Activated CD8-positive, alpha-beta T cell treated with anti-CD3 and anti-CD28 coated beads, Interleukin-2, amount 10 ng/mL, durations not matched to agents 7 days and 5 days (primary cell): ENCODE measurements around the gene KCNK3. TPM values are rescaled to one million over a fixed set of nuclear protein-coding genes. Genes with fewer than 3 reads are reported as not detected.

Source experiments
- ATAC-seq: fragments of 150-1000 bp; cut with Tn5 transposase; one replicate; pipeline ENCODE4 v1.10.0; 2021; ENCODE audit warnings: moderate library complexity
- CTCF ChIA-PET: fragments of 350-600 bp; sonication (Branson Sonifier 250); formaldehyde crosslinking; loops from one replicate; lab custom pipeline; 2021; ENCODE audit warnings: antibody characterized with exemption; lab: Charles Lee
- POLR2A ChIA-PET: fragments of 350-600 bp; sonication (Branson Sonifier 250); formaldehyde crosslinking; loops from one replicate; lab custom pipeline; 2021; ENCODE audit warnings: antibody characterized with exemption; lab: Charles Lee
- DNase-seq: peaks from one replicate; pipeline ENCODE4 v3.0.0-alpha.2; 2020
- H3K27ac Mint-ChIP-seq: one replicate; pipeline ENCODE4 v1.8.0; 2021; ENCODE audit warnings: mild to moderate bottlenecking, mixed read lengths
- H3K27me3 Mint-ChIP-seq: one replicate; pipeline ENCODE4 v1.8.0; 2021; ENCODE audit warnings: low read depth, mixed read lengths
- H3K36me3 Mint-ChIP-seq: one replicate; pipeline ENCODE4 v1.8.0; 2021; ENCODE audit warnings: low read depth, mixed read lengths
- H3K4me1 Mint-ChIP-seq: one replicate; pipeline ENCODE4 v1.8.0; 2021; ENCODE audit warnings: low read depth, mixed read lengths
- H3K4me3 Mint-ChIP-seq: one replicate; pipeline ENCODE4 v1.8.0; 2021; ENCODE audit warnings: mild to moderate bottlenecking, mixed read lengths
- H3K9me3 Mint-ChIP-seq: one replicate; pipeline ENCODE4 v1.8.0; 2022; ENCODE audit warnings: mixed read lengths; ENCODE audit not compliant: insufficient read depth
- total RNA-seq, 2 experiments: library from RNA; stranded (reverse); gene quantifications; one replicate each; pipeline ENCODE4 v1.2.3, GENCODE V29; 2021

KCNK3 gene
- total RNA-seq, 2 experiments from 2014 or later, result not detected

GRCh38 chr2:26710145-26710544 lies 17.6 kb downstream of the KCNK3 start:
- Mint-ChIP-seq H3K9me3 (no peaks in the 10 kb centered on the region), H3K27me3 (no peaks in the 10 kb centered on the region), H3K4me3 (no peak overlapping the region), H3K27ac (no peak overlapping the region), H3K4me1 (no peaks in the 10 kb centered on the region), H3K36me3 (no peaks in the 10 kb centered on the region)
- ATAC-seq (no peak), DNase-seq (no peak)
- POLR2A ChIA-PET, result interaction anchor here (0.6 kb wide), 1 partner anchor 375 kb away, joined by 3 read pairs; no protein-coding TSS in a partner anchor
- CTCF ChIA-PET, result interaction anchor here (0.9 kb wide), 1 partner anchor 114 kb away, joined by 3 read pairs; no protein-coding TSS in a partner anchor

GRCh38 chr2:26710743-26711456 lies 18.4 kb downstream of the KCNK3 start:
- Mint-ChIP-seq H3K4me3 (no peak overlapping the region), H3K27ac (no peak overlapping the region), H3K9me3 (no peaks in the 10 kb centered on the region), H3K27me3 (no peaks in the 10 kb centered on the region), H3K36me3 (no peaks in the 10 kb centered on the region), H3K4me1 (no peaks in the 10 kb centered on the region)
- no peak for ATAC-seq
- CTCF ChIA-PET, result no interaction called here
- POLR2A ChIA-PET, result interaction anchor here (0.6 kb wide), 1 partner anchor 374 kb away, joined by 3 read pairs; no protein-coding TSS in a partner anchor
- no peak for DNase-seq

DNA sequence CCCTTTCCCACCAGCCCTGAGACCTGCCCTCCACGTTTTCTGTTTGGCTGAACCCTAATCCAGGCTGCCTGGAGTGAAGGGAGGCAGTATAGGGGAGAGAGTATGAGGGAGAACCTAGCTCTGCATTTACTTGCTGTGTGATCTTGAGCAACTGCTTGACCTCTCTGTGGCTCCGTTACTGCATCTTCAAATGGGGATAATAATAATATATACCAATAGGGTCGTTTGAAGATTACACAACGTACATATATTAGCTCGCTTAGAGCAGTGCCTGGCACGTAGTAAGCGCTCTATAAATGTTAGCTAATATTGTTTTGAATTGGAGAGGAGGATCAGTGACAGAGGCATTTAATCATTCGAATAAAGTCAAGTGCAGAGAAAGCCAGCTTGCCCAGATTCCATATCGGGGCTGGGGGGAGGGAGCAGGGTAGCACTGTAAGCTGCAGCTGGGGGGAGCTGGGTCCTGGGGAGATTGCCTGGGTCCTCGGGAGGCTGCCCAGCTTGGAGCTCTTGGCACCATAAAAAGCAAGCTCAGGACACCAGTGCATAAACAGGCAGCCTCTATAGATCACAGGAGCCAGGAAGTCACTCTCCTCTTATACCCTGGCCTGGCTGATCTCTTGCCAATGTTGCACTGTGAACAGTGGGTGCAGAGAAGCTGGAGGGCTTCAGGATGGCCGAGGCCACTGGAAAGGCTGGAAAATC lies 19.1 kb downstream of the KCNK3 start:
- H3K27ac Mint-ChIP-seq, result no peak overlapping the region

DNA sequence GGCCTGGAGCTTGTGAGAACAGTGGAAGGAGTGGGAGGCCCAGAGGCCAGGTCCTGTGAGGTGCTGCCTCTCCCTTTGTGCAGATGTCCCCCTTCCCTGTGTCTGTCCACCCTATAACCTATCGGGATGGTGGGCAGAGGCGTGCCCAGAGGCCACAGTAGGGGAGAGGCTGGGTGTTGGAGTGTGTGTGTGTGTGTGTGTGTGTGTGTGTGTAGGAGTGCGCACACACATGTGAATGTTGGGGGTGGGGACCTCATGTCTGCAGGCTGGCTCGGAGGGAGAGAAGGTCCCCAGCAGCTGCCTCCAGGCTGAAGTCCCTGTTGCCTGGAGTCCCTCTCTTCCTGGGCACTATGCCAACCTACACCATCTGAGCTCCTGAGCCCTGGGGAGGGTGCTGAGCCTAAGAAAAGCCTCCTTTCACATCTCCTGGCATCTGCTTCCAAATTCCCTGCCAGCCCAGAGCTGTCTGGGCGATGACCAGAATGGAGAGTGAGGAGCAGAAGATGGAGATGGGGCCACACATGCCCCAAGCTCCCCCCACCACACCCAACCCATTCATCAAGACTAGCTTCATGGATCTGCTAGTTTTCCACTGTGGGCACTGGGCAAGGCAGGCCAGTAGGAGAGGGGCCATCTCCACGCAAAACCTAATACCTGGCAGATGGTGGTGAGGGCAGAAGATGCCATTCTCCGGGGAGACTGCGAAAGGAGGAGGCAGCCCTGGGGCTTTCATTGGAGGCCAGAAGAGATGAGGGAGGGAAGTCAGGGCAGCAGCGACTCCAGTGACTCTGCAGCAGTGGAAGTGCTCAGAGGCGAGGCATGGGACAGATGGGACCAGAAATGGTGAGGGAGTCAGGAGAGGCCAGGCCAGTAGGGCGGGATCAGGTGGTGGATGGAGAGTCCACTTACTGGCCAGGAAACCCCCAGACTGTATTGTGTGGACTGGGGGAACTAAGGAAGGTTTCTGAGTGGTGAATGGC lies 20.3 kb downstream of the KCNK3 start:
- no peak overlapping the region for H3K27ac Mint-ChIP-seq
- no peak overlapping the region for H3K4me3 Mint-ChIP-seq
- ATAC-seq (no peak), DNase-seq (no peak)
- POLR2A ChIA-PET, result no interaction called here
- H3K27me3 Mint-ChIP-seq, result no peaks in the 10 kb centered on the region
- CTCF ChIA-PET, result no interaction called here
- no peaks in the 10 kb centered on the region for H3K36me3 Mint-ChIP-seq
- H3K9me3 Mint-ChIP-seq, result no peaks in the 10 kb centered on the region
- H3K4me1 Mint-ChIP-seq, result no peaks in the 10 kb centered on the region

More for the DNA sequence above, 19.1 kb downstream of the KCNK3 start:
- Mint-ChIP-seq H3K4me3 (no peak overlapping the region), H3K27me3 (no peaks in the 10 kb centered on the region), H3K4me1 (no peaks in the 10 kb centered on the region), H3K9me3 (no peaks in the 10 kb centered on the region), H3K36me3 (no peaks in the 10 kb centered on the region)
- ATAC-seq (no peak), DNase-seq (no peak)
- ChIA-PET CTCF (no interaction called here), POLR2A (no interaction called here)

DNA sequence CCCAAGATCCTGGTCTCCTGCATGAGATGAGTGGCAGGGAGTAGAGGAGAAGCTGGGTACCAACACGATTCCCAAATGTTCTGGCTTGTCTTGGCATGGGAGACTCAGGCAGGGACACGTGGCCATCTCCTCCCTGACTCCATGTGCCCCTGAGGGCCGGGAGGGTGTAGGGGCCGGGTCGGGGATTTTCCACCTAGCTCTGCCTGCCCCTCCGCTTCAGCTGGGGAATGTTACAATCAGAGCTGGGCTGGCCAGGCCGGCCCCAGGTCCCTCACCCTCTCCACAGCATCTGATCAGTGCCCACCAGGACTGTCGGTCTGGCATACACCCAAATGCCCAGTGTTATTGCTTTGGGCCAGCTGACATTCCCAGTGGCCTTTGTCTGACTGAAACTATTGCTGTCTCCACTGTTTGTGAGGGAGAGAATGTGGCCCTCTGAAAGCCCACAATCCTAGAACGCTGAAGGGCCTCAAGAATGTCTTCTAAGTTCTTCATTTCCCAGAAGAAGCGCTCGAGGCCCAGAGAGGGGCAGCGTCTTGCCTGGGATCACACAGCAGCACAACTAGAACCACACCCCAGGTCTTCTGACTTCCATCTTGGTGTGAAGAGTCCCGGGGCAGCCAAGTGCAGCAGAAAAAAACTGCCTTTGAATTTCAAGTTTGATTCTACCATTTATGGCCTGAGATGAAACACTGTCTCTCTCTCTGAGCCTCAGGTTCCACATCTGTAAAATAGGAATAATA lies 23.2 kb downstream of the KCNK3 start:
- no peak for ATAC-seq

GRCh38 chr2:26716340-26716739 lies 23.8 kb downstream of the KCNK3 start:
- POLR2A ChIA-PET, result no interaction called here

More for the DNA sequence above, 23.2 kb downstream of the KCNK3 start:
- Mint-ChIP-seq H3K27me3 (no peaks in the 10 kb centered on the region), H3K36me3 (no peaks in the 10 kb centered on the region), H3K4me1 (no peaks in the 10 kb centered on the region), H3K9me3 (no peaks in the 10 kb centered on the region), H3K27ac (no peak overlapping the region), H3K4me3 (no peak overlapping the region)
- POLR2A ChIA-PET, result no interaction called here
- CTCF ChIA-PET, result interaction anchor here (0.8 kb wide), 1 partner anchor 301 kb away, joined by 3 read pairs; no protein-coding TSS in a partner anchor
- no peak for DNase-seq

GRCh38 chr2:26716769-26717168 lies 24.2 kb downstream of the KCNK3 start:
- Mint-ChIP-seq H3K27me3 (no peaks in the 10 kb centered on the region), H3K36me3 (no peaks in the 10 kb centered on the region), H3K4me1 (no peaks in the 10 kb centered on the region), H3K27ac (no peak overlapping the region), H3K9me3 (no peaks in the 10 kb centered on the region), H3K4me3 (no peak overlapping the region)
- ATAC-seq (no peak), DNase-seq (no peak)
- CTCF ChIA-PET, result no interaction called here
- POLR2A ChIA-PET, result no interaction called here

More at GRCh38 chr2:26716340-26716739, 23.8 kb downstream of the KCNK3 start:
- no peaks in the 10 kb centered on the region for H3K27me3 Mint-ChIP-seq
- H3K4me1 Mint-ChIP-seq, result no peaks in the 10 kb centered on the region
- H3K27ac Mint-ChIP-seq, result no peak overlapping the region
- DNase-seq (no peak), ATAC-seq (no peak)
- H3K9me3 Mint-ChIP-seq, result no peaks in the 10 kb centered on the region
- CTCF ChIA-PET, result no interaction called here
- H3K4me3 Mint-ChIP-seq, result no peak overlapping the region
- no peaks in the 10 kb centered on the region for H3K36me3 Mint-ChIP-seq

GRCh38 chr2:26717362-26717761 lies 24.8 kb downstream of the KCNK3 start:
- H3K4me3 Mint-ChIP-seq, result no peak overlapping the region
- H3K27ac Mint-ChIP-seq, result no peak overlapping the region
- ChIA-PET POLR2A (no interaction called here), CTCF (no interaction called here)
- no peaks in the 10 kb centered on the region for H3K9me3 Mint-ChIP-seq
- no peaks in the 10 kb centered on the region for H3K4me1 Mint-ChIP-seq
- H3K27me3 Mint-ChIP-seq, result no peaks in the 10 kb centered on the region
- no peak for ATAC-seq
- DNase-seq, result no peak
- no peaks in the 10 kb centered on the region for H3K36me3 Mint-ChIP-seq

DNA sequence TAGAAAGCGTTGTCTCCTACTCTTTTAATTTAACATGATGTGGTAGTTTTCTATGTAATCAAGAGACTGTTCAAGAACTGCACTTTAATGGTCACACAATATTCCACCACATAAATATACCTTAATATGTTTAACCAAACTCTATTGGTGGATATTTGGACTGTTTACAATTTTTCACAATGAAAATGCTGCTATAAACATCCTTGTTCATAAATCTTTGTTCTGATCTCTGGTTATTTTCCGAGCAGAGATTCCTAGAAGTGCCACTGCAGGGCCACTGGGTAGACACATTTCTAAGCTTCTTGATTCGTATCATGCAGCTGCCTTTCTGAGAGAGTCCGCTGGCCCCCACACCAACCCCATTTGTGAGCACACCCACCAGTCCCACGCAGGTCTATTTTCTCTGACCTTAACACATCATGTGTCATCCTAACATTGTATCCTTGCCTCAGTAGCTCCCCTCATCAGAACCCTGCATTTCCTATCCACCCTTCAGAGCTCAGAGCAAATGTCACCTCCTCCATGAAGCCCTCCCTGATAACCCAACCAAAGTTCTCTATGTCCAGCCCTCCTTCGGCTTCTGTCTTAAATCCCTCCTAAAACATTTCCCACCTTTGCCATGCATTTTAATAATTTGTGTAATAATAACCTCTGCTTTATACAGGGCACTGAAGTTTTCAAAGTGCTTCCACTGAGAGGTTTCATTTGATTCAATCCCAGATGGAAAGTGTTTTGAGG lies 26.6 kb downstream of the KCNK3 start:
- no peak overlapping the region for H3K4me3 Mint-ChIP-seq
- DNase-seq, result no peak
- H3K27ac Mint-ChIP-seq, result no peak overlapping the region
- CTCF ChIA-PET, result no interaction called here
- no peaks in the 10 kb centered on the region for H3K9me3 Mint-ChIP-seq
- H3K27me3 Mint-ChIP-seq, result no peaks in the 10 kb centered on the region
- H3K36me3 Mint-ChIP-seq, result no peaks in the 10 kb centered on the region
- H3K4me1 Mint-ChIP-seq, result no peaks in the 10 kb centered on the region
- POLR2A ChIA-PET, result no interaction called here
- ATAC-seq, result no peak

GRCh38 chr2:26720322-26721114 lies 28.0 kb downstream of the KCNK3 start:
- H3K36me3 Mint-ChIP-seq, result no peaks in the 10 kb centered on the region
- H3K27ac Mint-ChIP-seq, result no peak overlapping the region
- no peaks in the 10 kb centered on the region for H3K4me1 Mint-ChIP-seq
- DNase-seq (no peak), ATAC-seq (no peak)
- POLR2A ChIA-PET, result no interaction called here
- no peak overlapping the region for H3K4me3 Mint-ChIP-seq
- CTCF ChIA-PET, result no interaction called here
- no peaks in the 10 kb centered on the region for H3K27me3 Mint-ChIP-seq
- H3K9me3 Mint-ChIP-seq, result no peaks in the 10 kb centered on the region
